OCI-LY7 (cell line): Measurements from ENCODE around the gene MYL6. TPM values are rescaled to one million over a fixed set of nuclear protein-coding genes. Genes with fewer than 3 reads are reported as not detected.
"Not testable (repeated sequence)": the region's sequence is repeated elsewhere in the genome, so short reads cannot be mapped to it uniquely, and the experiment has no call there.

Source experiments
- BruUV-seq: library from RNA; stranded (reverse); fragments of 400-500 nt; replicated peaks from 2 replicates; lab custom pipeline; 2021; lab: Mats Ljungman, UMichigan
- CTCF ChIA-PET: fragments of 300-600 bp; sonication (Branson Sonifier 250); formaldehyde crosslinking; loops from one replicate; lab custom pipeline; 2022; ENCODE audit warnings: antibody characterized with exemption; ENCODE audit not compliant: unreplicated experiment; lab: Charles Lee
- POLR2A ChIA-PET: fragments of 300-600 bp; sonication (Branson Sonifier 250); formaldehyde crosslinking; loops from one replicate; lab custom pipeline; 2022; ENCODE audit warnings: antibody characterized with exemption; lab: Charles Lee
- DNase-seq: peaks from one replicate; pipeline ENCODE4 v3.0.0-alpha.2; 2015; ENCODE audit warnings: low spot score
- H2AFZ ChIP-seq: fragments of 200-600 bp; sonication (generic), shearing (Covaris generic); 2 replicates; pipeline ENCODE4 v1.6.1; 2014; ENCODE audit warnings: mild to moderate bottlenecking, antibody characterized with exemption, low read length, moderate library complexity
- H3K27ac ChIP-seq: fragments of 200-600 bp; sonication (generic); 2 replicates; pipeline ENCODE4 v1.5.1; 2014; ENCODE audit warnings: mixed run types, low read depth, mild to moderate bottlenecking, moderate library complexity, low read length, inconsistent platforms; ENCODE audit not compliant: poor library complexity, severe bottlenecking
- H3K36me3 ChIP-seq: fragments of 200-600 bp; sonication (generic); 2 replicates; pipeline ENCODE4 v1.6.1; 2014; ENCODE audit warnings: mild to moderate bottlenecking, antibody characterized with exemption, low read length, moderate library complexity, mixed read lengths; ENCODE audit not compliant: insufficient read depth
- H3K4me1 ChIP-seq: fragments of 200-600 bp; sonication (generic); 2 replicates; pipeline ENCODE4 v1.5.1; 2014; ENCODE audit warnings: mild to moderate bottlenecking, low read length; ENCODE audit not compliant: insufficient read depth, poor library complexity, severe bottlenecking
- H3K4me2 ChIP-seq: fragments of 200-600 bp; sonication (generic); 2 replicates; pipeline ENCODE4 v1.6.1; 2014; ENCODE audit warnings: mild to moderate bottlenecking, low read length
- H3K4me3 ChIP-seq: fragments of 200-600 bp; sonication (generic); 2 replicates; pipeline ENCODE4 v1.5.1; 2014; ENCODE audit warnings: mild to moderate bottlenecking, low read depth, low read length; ENCODE audit not compliant: poor library complexity, severe bottlenecking
- H3K79me2 ChIP-seq: fragments of 200-600 bp; sonication (generic); 2 replicates; pipeline ENCODE4 v1.6.1; 2016; ENCODE audit warnings: low read depth, mild to moderate bottlenecking, low read length, moderate library complexity, mixed read lengths; ENCODE audit not compliant: insufficient read depth
- H3K9me2 ChIP-seq: fragments of 200-600 bp; sonication (generic); 2 replicates; pipeline ENCODE4 v1.6.1; 2016; ENCODE audit warnings: mild to moderate bottlenecking, low read length, mixed read lengths; ENCODE audit not compliant: insufficient read depth
- H3K9me3 ChIP-seq: fragments of 200-600 bp; sonication (generic); 2 replicates; pipeline ENCODE4 v1.6.1; 2014; ENCODE audit warnings: mild to moderate bottlenecking, mixed run types, low read length, mixed read lengths
- H4K20me1 ChIP-seq: fragments of 200-600 bp; sonication (generic); 2 replicates; pipeline ENCODE4 v1.6.1; 2014; ENCODE audit warnings: mild to moderate bottlenecking, antibody characterized with exemption, low read length, moderate library complexity, mixed read lengths; ENCODE audit not compliant: insufficient read depth
- EZH2phosphoT487 ChIP-seq: fragments of 200-600 bp; sonication (generic); IDR thresholded peaks from 2 replicates; pipeline ENCODE4 v1.6.1; 2018; ENCODE audit warnings: low read depth, borderline replicate concordance, mild to moderate bottlenecking, mixed run types, antibody characterized with exemption, low read length, moderate library complexity, mixed read lengths
- intact Hi-C: fragments of 100-400 bp; cut with micrococcal nuclease; formaldehyde crosslinking; loops from one replicate; pipeline ENCODE4 v1.10.0; 2022; ENCODE audit not compliant: unreplicated experiment
- total RNA-seq, 2 experiments: library from RNA; depleted of rRNA in 1 of 2; stranded (reverse); fragments of >200 nt in 1 of 2; shearing (Covaris generic) in 1 of 2; gene quantifications; 2 replicates each; pipeline ENCODE4 v1.2.3, GENCODE V29; 2014 to 2022
- TF ChIP-seq, protein P1 (sequence below): fragments of 200-600 bp; sonication (generic); conservative IDR thresholded peaks from 2 replicates; pipeline ENCODE4 v1.5.1; 2014; ENCODE audit warnings: mild to moderate bottlenecking, antibody characterized with exemption, low read length, moderate library complexity, mixed read lengths

Gene MYL6
- total RNA-seq, 2 experiments from 2014 or later: 468 to 574 TPM

DNA sequence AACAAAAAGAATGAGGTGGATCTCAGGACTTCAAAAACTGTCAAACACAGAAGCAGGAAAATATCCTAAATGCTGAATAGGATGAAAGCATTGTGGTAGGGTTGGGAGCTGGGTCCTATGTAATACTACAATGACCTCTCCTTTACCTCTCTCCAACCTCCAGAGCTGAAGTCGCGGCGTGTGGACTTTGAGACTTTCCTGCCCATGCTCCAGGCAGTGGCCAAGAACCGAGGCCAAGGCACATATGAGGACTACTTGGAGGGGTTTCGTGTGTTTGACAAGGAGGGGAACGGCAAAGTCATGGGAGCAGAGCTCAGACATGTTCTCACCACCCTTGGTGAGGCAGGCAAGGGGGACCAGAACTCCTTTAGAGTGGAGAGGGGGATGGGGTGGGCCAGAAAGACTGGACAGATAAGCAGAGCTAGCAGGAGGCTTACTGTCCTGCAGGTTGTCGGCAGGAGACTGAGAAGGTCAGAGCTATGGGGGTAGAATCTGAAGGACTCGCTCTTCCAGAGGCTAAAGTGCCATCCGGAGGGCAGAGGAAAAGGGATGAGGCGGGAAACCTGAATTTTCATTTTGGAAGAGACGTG, 2.8 kb upstream of the MYL6 start:
- no peaks in the 10 kb centered on the region for H3K9me3 ChIP-seq
- intact Hi-C loops: no loop called here
- no peak overlapping the region for H2AFZ ChIP-seq
- CTCF ChIA-PET: no interaction called here
- no peak overlapping the region for H3K4me2 ChIP-seq
- H3K36me3 ChIP-seq: peaks cover 26% of the 10 kb centered on the region
- peaks cover 33% of the 10 kb centered on the region for H3K79me2 ChIP-seq
- H4K20me1 ChIP-seq: peaks cover 9% of the 10 kb centered on the region; the same call in 1 of the 2 replicates
- no peak overlapping the region for H3K27ac ChIP-seq
- no peak for TF ChIP-seq EZH2phosphoT487
- TF ChIP-seq, protein P1, sequence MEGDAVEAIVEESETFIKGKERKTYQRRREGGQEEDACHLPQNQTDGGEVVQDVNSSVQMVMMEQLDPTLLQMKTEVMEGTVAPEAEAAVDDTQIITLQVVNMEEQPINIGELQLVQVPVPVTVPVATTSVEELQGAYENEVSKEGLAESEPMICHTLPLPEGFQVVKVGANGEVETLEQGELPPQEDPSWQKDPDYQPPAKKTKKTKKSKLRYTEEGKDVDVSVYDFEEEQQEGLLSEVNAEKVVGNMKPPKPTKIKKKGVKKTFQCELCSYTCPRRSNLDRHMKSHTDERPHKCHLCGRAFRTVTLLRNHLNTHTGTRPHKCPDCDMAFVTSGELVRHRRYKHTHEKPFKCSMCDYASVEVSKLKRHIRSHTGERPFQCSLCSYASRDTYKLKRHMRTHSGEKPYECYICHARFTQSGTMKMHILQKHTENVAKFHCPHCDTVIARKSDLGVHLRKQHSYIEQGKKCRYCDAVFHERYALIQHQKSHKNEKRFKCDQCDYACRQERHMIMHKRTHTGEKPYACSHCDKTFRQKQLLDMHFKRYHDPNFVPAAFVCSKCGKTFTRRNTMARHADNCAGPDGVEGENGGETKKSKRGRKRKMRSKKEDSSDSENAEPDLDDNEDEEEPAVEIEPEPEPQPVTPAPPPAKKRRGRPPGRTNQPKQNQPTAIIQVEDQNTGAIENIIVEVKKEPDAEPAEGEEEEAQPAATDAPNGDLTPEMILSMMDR: no peak
- BruUV-seq: no TSS peak
- POLR2A ChIA-PET: no interaction called here
- DNase-seq: no peak
- H3K4me3 ChIP-seq: no peak overlapping the region
- no peaks in the 10 kb centered on the region for H3K9me2 ChIP-seq
- H3K4me1 ChIP-seq: peaks cover 48% of the 10 kb centered on the region

DNA sequence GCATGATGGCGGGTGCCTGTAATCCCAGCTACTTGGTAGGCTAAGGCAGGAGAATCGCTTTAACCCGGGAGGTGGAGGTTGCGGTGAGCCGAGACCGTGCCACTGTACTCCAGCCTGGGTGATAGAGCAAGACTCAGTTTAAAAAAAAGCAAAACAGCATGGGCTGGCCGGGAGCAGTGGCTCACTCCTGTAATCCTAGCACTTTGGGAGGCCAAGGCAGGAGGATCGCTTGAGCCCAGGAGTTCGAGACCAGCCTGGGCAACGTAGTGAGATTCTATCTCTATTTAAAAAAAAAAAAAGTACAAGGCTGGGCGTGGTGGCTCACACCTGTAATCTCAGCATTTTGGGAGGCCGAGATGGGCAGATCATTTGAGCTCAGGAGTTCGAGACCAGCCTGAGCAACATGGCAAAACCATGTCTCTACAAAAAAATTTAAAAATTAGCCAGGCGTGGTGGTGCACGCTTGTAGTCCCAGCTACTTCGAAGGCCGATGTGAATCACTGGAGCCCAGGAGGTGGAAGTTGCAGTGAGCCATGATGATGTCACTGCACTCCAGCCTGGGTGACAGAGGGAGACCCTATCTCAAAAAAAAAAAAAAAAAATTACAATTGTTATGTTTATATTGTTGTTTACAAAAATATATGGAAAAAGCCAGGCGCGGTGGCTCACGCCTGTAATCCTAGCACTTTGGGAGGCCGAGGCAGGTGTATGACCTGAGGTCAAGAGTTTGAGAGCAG, 1.5 kb upstream of the MYL6 start:
- H3K4me3 ChIP-seq: peak overlapping the region; percentile 98
- peaks cover 51% of the 10 kb centered on the region for H3K4me1 ChIP-seq
- H3K36me3 ChIP-seq: peaks cover 39% of the 10 kb centered on the region
- H3K9me3 ChIP-seq, H4K20me1 ChIP-seq, BruUV-seq, H3K9me2 ChIP-seq, DNase-seq, CTCF ChIA-PET: not testable (repeated sequence)
- H3K79me2 ChIP-seq: peaks cover 37% of the 10 kb centered on the region
- peak overlapping the region; percentile 82 for H3K27ac ChIP-seq
- POLR2A ChIA-PET: interaction anchor here (0.7 to 1.1 kb wide), 3 partner anchors 28 to 201 kb away, joined by 3 to 4 read pairs (median 4); no protein-coding TSS in a partner anchor
- peak overlapping the region; percentile 61; the same call in 1 of the 2 replicates for H2AFZ ChIP-seq
- intact Hi-C loops: loop anchor here (1.0 kb wide), 1 partner anchor 37 kb away; no protein-coding TSS in a partner anchor
- H3K4me2 ChIP-seq: peak overlapping the region; percentile 96

DNA sequence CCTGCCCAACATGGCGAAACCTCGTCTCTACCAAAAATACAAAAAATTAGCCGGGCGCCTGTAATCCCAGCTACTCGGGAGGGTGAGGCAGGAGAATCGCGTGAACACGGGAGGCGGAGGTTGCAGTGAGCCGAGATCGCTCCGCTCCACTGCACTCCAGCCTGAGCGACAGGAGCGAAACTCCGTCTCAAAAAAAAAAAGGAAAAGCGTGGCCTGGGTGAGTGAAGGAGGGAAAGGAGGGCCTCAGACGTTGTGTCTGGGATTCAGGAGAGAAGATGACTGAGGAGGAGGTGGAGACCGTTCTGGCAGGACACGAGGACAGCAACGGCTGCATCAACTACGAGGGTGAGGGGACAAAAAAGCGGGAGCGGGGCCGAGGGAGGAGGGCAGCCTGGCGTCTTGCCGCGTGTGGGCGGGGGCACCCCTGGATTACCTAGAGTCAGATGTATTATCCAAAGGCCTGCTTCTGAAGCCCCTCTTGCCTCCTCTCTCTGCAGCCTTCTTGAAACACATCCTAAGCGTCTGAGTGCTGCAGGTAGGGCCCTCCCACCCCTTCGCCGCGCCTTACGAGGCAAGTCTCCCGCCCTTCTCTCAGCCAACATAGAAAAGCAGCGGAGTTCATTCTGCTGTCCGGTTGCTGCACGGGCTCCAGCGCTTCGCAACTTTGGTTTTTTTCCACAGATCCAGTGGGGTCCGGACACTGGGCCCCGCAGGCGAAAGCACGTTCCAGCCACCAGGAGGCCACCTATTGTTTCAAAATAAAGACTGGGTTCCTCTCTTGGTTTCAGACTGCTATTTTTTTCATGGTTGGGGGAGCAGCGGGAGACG, 744 bp upstream of the MYL6 start:
- DNase-seq: peak; percentile 85
- POLR2A ChIA-PET: interaction anchor here (0.5 to 1.7 kb wide), 3 partner anchors 28 to 33 kb away, joined by 4 to 9 read pairs (median 4); partner anchors contain the start of gene ESYT1
- H2AFZ ChIP-seq: peak overlapping the region; percentile 61; the same call in 1 of the 2 replicates
- peak overlapping the region; percentile 96 for H3K4me2 ChIP-seq
- BruUV-seq: TSS peak; percentile 23
- TF ChIP-seq, protein P1: peak; percentile 72
- TF ChIP-seq EZH2phosphoT487: no peak
- H3K4me1 ChIP-seq: peaks cover 51% of the 10 kb centered on the region
- intact Hi-C loops: loop anchor here (1.0 to 2.0 kb wide), 3 partner anchors 31 to 38 kb away; partner anchors contain the start of gene SMARCC2
- peak overlapping the region; percentile 98 for H3K4me3 ChIP-seq
- peaks cover 46% of the 10 kb centered on the region for H3K36me3 ChIP-seq
- H3K9me2 ChIP-seq: no peaks in the 10 kb centered on the region
- CTCF ChIA-PET: no interaction called here
- H4K20me1 ChIP-seq: peaks cover 9% of the 10 kb centered on the region; the same call in 1 of the 2 replicates
- H3K79me2 ChIP-seq: peaks cover 37% of the 10 kb centered on the region
- no peaks in the 10 kb centered on the region for H3K9me3 ChIP-seq
- H3K27ac ChIP-seq: peak overlapping the region; percentile 82
